HepG2 (cell line): Measurements from ENCODE around the gene TMEM87A. TPM values are rescaled to one million over a fixed set of nuclear protein-coding genes. Genes with fewer than 3 reads are reported as not detected.

Experiments used
- ATAC-seq: fragments of 200-7000 bp; cut with Tn5 transposase; 3 replicates; pipeline ENCODE4 v1.9.1; 2020; ENCODE audit warnings: mild to moderate bottlenecking, moderate library complexity
- BruUV-seq: library from RNA; stranded (reverse); fragments of 400-500 nt; replicated peaks from 2 replicates; lab custom pipeline; 2021; lab: Mats Ljungman, UMichigan
- CTCF ChIA-PET: fragments of 300-600 bp; formaldehyde crosslinking; extraction: SDS; loops from one replicate; lab custom pipeline; 2021; ENCODE audit warnings: low total read pairs, inconsistent platforms, low intra/inter-chr PET ratio; lab: Yijun Ruan, JAX
- POLR2A ChIA-PET: fragments of 350-600 bp; sonication (Branson Sonifier 250); formaldehyde crosslinking; loops from one replicate; lab custom pipeline; 2020; ENCODE audit warnings: antibody characterized with exemption, inconsistent platforms; lab: Yijun Ruan, JAX
- DNase-seq: peaks from one replicate; pipeline ENCODE4 v3.0.0-alpha.2; 2015; ENCODE audit warnings: low spot score
- FAIRE-seq: peaks from 3 replicates; lab custom pipeline; 2011; peaks lifted over from hg19 to GRCh38; lab: Jason Lieb, UNC
- H2AFZ ChIP-seq: one replicate; pipeline ENCODE4 v1.6.1; 2011; ENCODE audit warnings: low read length, inconsistent platforms
- H3K27ac ChIP-seq: fragments of 300-600 bp; 3 replicates; pipeline ENCODE4 v1.8.0; 2011; ENCODE audit warnings: mixed run types, mild to moderate bottlenecking, mixed read lengths, low read length, inconsistent platforms; ENCODE audit not compliant: insufficient read depth; ENCODE audit errors: extremely low read length
- H3K27me3 ChIP-seq, 2 experiments: fragments of 200-600 bp in 1 of 2; 2 replicates in 1 of 2; 3 replicates in 1 of 2; pipeline versions ENCODE4 v1.6.0 to v1.8.0; 2011; ENCODE audit warnings: low read length in 2 of 2, mild to moderate bottlenecking in 2 of 2, moderate library complexity in 2 of 2, inconsistent platforms in 1 of 2; ENCODE audit not compliant: insufficient read depth in 2 of 2, control insufficient read depth in 1 of 2
- H3K36me3 ChIP-seq, 2 experiments: fragments of 200-600 bp in 1 of 2; replicated peaks in 1 of 2; 2 replicates in 1 of 2; 3 replicates in 1 of 2; pipeline versions ENCODE4 v1.5.1 to v1.8.0; 2011; ENCODE audit warnings: low read length in 2 of 2, inconsistent platforms in 1 of 2; ENCODE audit not compliant: insufficient read depth in 2 of 2, control insufficient read depth in 1 of 2
- H3K4me1 ChIP-seq: 2 replicates; pipeline ENCODE4 v1.5.1; 2012; ENCODE audit warnings: low read length, inconsistent platforms; ENCODE audit not compliant: insufficient read depth
- H3K4me2 ChIP-seq: 2 replicates; pipeline ENCODE4 v1.6.0; 2011; ENCODE audit warnings: low read depth, low read length, inconsistent platforms
- H3K4me3 ChIP-seq, 3 experiments: fragments of 200-600 bp in 1 of 3; sonication (generic), shearing (Covaris generic) in 1 of 3; replicated peaks in 1 of 3; 2 replicates each; pipeline ENCODE4 v1.5.1; 2011 to 2016; ENCODE audit warnings: low read length in 3 of 3, inconsistent platforms in 2 of 3, low read depth in 2 of 3, mild to moderate bottlenecking in 2 of 3, control low read depth in 1 of 3, mixed read lengths in 1 of 3; ENCODE audit not compliant: insufficient read depth in 1 of 3
- H3K79me2 ChIP-seq: one replicate; pipeline ENCODE4 v1.6.1; 2011; ENCODE audit warnings: low read length, inconsistent platforms; ENCODE audit not compliant: insufficient read depth
- H3K9ac ChIP-seq: 2 replicates; pipeline ENCODE4 v1.6.0; 2011; ENCODE audit warnings: mild to moderate bottlenecking, low read depth, low read length, inconsistent platforms; ENCODE audit not compliant: insufficient read depth
- H3K9me3 ChIP-seq: 2 replicates; pipeline ENCODE4 v1.5.1; 2012; ENCODE audit warnings: mild to moderate bottlenecking, low read length
- H4K20me1 ChIP-seq: 2 replicates; pipeline ENCODE4 v1.6.0; 2011; ENCODE audit warnings: inconsistent platforms, mild to moderate bottlenecking, low read length, moderate library complexity; ENCODE audit not compliant: insufficient read depth
- CREB1 ChIP-seq, 2 experiments: fragments of 450-650 bp in 1 of 2; IDR thresholded peaks; 2 replicates each; pipeline ENCODE4 v1.6.1; 2016 to 2017; ENCODE audit warnings: control low read depth in 1 of 2, mild to moderate bottlenecking in 1 of 2, missing compliant biosample characterization in 1 of 2, missing genetic modification characterization in 1 of 2
- CTCF ChIP-seq: sonication (generic); formaldehyde crosslinking; IDR thresholded peaks from 2 replicates; pipeline ENCODE4 v1.5.0; 2020; ENCODE audit warnings: mild to moderate bottlenecking, missing genetic modification reagents, moderate library complexity
- FOSL2 ChIP-seq: sonication (generic); formaldehyde crosslinking; IDR thresholded peaks from 2 replicates; pipeline ENCODE4 v1.4.0; 2020; ENCODE audit warnings: missing genetic modification reagents
- GMEB1 ChIP-seq: sonication (generic); formaldehyde crosslinking; IDR thresholded peaks from 2 replicates; pipeline ENCODE4 v1.5.1; 2020; ENCODE audit warnings: missing genetic modification reagents, mild to moderate bottlenecking, borderline replicate concordance
- HDAC1 ChIP-seq: sonication (generic); formaldehyde crosslinking; IDR thresholded peaks from 2 replicates; pipeline ENCODE4 v1.5.1; 2020; ENCODE audit warnings: mild to moderate bottlenecking, missing genetic modification reagents
- HOMEZ ChIP-seq: IDR thresholded peaks from 2 replicates; pipeline ENCODE4 v1.6.1; 2016; ENCODE audit warnings: low read depth
- JDP2 ChIP-seq: sonication (generic); formaldehyde crosslinking; IDR thresholded peaks from 2 replicates; pipeline ENCODE4 v1.8.1; 2022; ENCODE audit warnings: missing genetic modification reagents, borderline replicate concordance
- PAF1 ChIP-seq: IDR thresholded peaks from 2 replicates; pipeline ENCODE4 v1.6.1; 2016; ENCODE audit warnings: missing genetic modification reagents, missing compliant biosample characterization
- SMAD9 ChIP-seq: sonication (generic); formaldehyde crosslinking; IDR thresholded peaks from 2 replicates; pipeline ENCODE4 v1.5.1; 2020; ENCODE audit warnings: mild to moderate bottlenecking, missing genetic modification reagents
- SRF ChIP-seq: IDR thresholded peaks from 2 replicates; pipeline ENCODE4 v1.6.1; 2011; ENCODE audit warnings: mild to moderate bottlenecking, low read depth, low read length, moderate library complexity
- TP53 ChIP-seq: sonication (generic); formaldehyde crosslinking; conservative IDR thresholded peaks from 2 replicates; pipeline ENCODE4 v1.4.0; 2020; ENCODE audit warnings: missing genetic modification reagents
- ZBTB46 ChIP-seq: sonication (generic); formaldehyde crosslinking; IDR thresholded peaks from 2 replicates; pipeline ENCODE4 v1.4.0; 2020; ENCODE audit warnings: mild to moderate bottlenecking, missing genetic modification reagents, borderline replicate concordance
- ZNF18 ChIP-seq: sonication (generic); formaldehyde crosslinking; IDR thresholded peaks from 2 replicates; pipeline ENCODE4 v1.8.0; 2022; ENCODE audit warnings: mild to moderate bottlenecking, missing genetic modification reagents; ENCODE audit not compliant: insufficient replicate concordance
- ZNF296 ChIP-seq: sonication (generic); formaldehyde crosslinking; conservative IDR thresholded peaks from 2 replicates; pipeline ENCODE4 v1.5.0; 2020; ENCODE audit warnings: mild to moderate bottlenecking, missing genetic modification reagents
- ZNF468 ChIP-seq: sonication (generic); formaldehyde crosslinking; IDR thresholded peaks from 2 replicates; pipeline ENCODE4 v1.8.0; 2022; ENCODE audit warnings: mild to moderate bottlenecking, moderate library complexity, missing genetic modification reagents
- ZNF674 ChIP-seq: sonication (generic); formaldehyde crosslinking; IDR thresholded peaks from 2 replicates; pipeline ENCODE4 v1.5.0; 2020; ENCODE audit warnings: low read depth, mild to moderate bottlenecking, missing genetic modification reagents
- ZSCAN25 ChIP-seq: sonication (generic); formaldehyde crosslinking; IDR thresholded peaks from 2 replicates; pipeline ENCODE4 v1.8.0; 2022; ENCODE audit warnings: mild to moderate bottlenecking, missing genetic modification reagents
- WGBS: methylation state at CpG from one replicate; pipeline ENCODE4 v1.1.6; 2017; ENCODE audit warnings: low lambda C conversion rate; 5-methylcytosine and 5-hydroxymethylcytosine counted together
- in situ Hi-C: cut with HindIII; loops from 2 replicates; pipeline ENCODE4 v1.10.0; 2017; ENCODE audit warnings: low pct_unique_long_range_greater_than_20kb; ENCODE audit not compliant: extremely low pct_ligation_motif_present
- intact Hi-C: fragments of 100-400 bp; cut with micrococcal nuclease; formaldehyde crosslinking; loops from one replicate; pipeline ENCODE4 v1.10.0; 2022; ENCODE audit not compliant: unreplicated experiment
- polyA plus RNA-seq, 8 experiments: library from polyadenylated mRNA; depleted of rRNA in 3 of 8; stranded (reverse) in 7 of 8; unstranded in 1 of 8; fragments of >200 nt; fragmentation: Illumina TruSeq in 4 of 8; extraction: Trizol in 4 of 8; gene quantifications; 2 replicates each; pipeline versions ENCODE4 v1.2.1 to v1.2.3, GENCODE V29; 2011 to 2016; ENCODE audit warnings: low read depth in 4 of 8, missing spikeins in 1 of 8, mixed read lengths in 1 of 8; ENCODE audit not compliant: insufficient read depth in 1 of 8
- total RNA-seq, 5 experiments: library from RNA; depleted of rRNA; stranded (reverse); fragments of >200 nt; fragmentation: Illumina TruSeq; extraction: Trizol; gene quantifications; 2 replicates each; pipeline ENCODE4 v1.2.3, GENCODE V29; 2016; ENCODE audit warnings: low read depth in 1 of 5

The TMEM87A gene
- total and polyA plus RNA-seq, 2 of the 13 experiments (the other 11 are each of a cell fraction or from before 2014, with no cell fraction given): 20.2 to 42.8 TPM

- POLR2A ChIA-PET: no interaction called here
- FAIRE-seq (no peak), DNase-seq (no peak), ATAC-seq (no peak)
- Histone ChIP-seq H3K4me2 (no peak overlapping the region), H3K4me1 (peaks cover 13% of the 10 kb centered on the region), H3K9me3 (no peaks in the 10 kb centered on the region), H3K36me3 (no peaks in the 10 kb centered on the region; a peak in 1 of 5 replicates), H3K9ac (no peak overlapping the region), H3K27me3 (no peaks in the 10 kb centered on the region), H2AFZ (no peak overlapping the region), H3K27ac (no peak overlapping the region), H3K4me3 (no peak overlapping the region), H3K79me2 (no peaks in the 10 kb centered on the region), H4K20me1 (no peaks in the 10 kb centered on the region)
- BruUV-seq: no TSS peak
- in situ Hi-C loops: no loop called here
- CTCF ChIA-PET: no interaction called here
- intact Hi-C loops: loop anchor here (10.0 kb wide), 1 partner anchor 54 kb away; no protein-coding TSS in a partner anchor
- 100% methylated on average over 2 of the region's 2 CpGs for WGBS
- TF ChIP-seq ZSCAN25 (no peak), SMAD9 (CRISPR knock-in tag) (no peak), ZNF18 (no peak), JDP2 (CRISPR knock-in tag) (no peak), HOMEZ (CRISPR knock-in tag) (no peak), CREB1 (IDR thresholded peaks at IDR 0.05) (no peak), CREB1 (CRISPR knock-in tag; IDR thresholded peaks at IDR 0.05) (no peak), ZNF674 (CRISPR knock-in tag) (no peak), HDAC1 (CRISPR knock-in tag) (no peak), ZNF296 (no peak), TP53 (CRISPR knock-in tag) (no peak), SRF (no peak), ZBTB46 (no peak), GMEB1 (CRISPR knock-in tag) (no peak), FOSL2 (CRISPR knock-in tag) (no peak), PAF1 (CRISPR knock-in tag) (no peak), CTCF (CRISPR knock-in tag) (no peak), ZNF468 (CRISPR knock-in tag) (no peak)
These were observed 46.0 kb upstream of the TMEM87A start for GRCh38 chr15:42319206-42319605.
